HG03342 (cell line): ENCODE results near the gene WHAMM.
"Not testable (repeated sequence)": the region's sequence is repeated elsewhere in the genome, so short reads cannot be mapped to it uniquely, and the experiment has no call there.

ENCODE experiments used
- ATAC-seq: cut with Tn5 transposase; IDR thresholded peaks from one replicate; pipeline ENCODE4 v1.9.1; 2021; ENCODE audit warnings: mild to moderate bottlenecking, moderate library complexity; ENCODE audit not compliant: unreplicated experiment

Gene WHAMM

GRCh38 chr15:82862886-82863285 lies 53.5 kb downstream of the WHAMM start:
- ATAC-seq: no peak

- ATAC-seq: no peak
Measured at GRCh38 chr15:82864967-82865366, 55.5 kb downstream of the WHAMM start.

GRCh38 chr15:82865581-82865980 lies 56.2 kb downstream of the WHAMM start:
- ATAC-seq: not testable (repeated sequence)

- ATAC-seq: not testable (repeated sequence)
Measured at GRCh38 chr15:82865981-82866380, 56.6 kb downstream of the WHAMM start.

- ATAC-seq: no peak
Measured at GRCh38 chr15:82870727-82871320, 61.4 kb downstream of the WHAMM start.

- ATAC-seq: no peak
Measured at GRCh38 chr15:82871358-82871757, 61.9 kb downstream of the WHAMM start.

- no peak for ATAC-seq
Measured at GRCh38 chr15:82871832-82872484, 62.5 kb downstream of the WHAMM start.

- no peak for ATAC-seq
Measured at GRCh38 chr15:82873000-82873680, 63.7 kb downstream of the WHAMM start.

GRCh38 chr15:82874267-82874666 lies 64.8 kb downstream of the WHAMM start:
- no peak for ATAC-seq

- no peak for ATAC-seq
Measured at GRCh38 chr15:82874961-82875360, 65.5 kb downstream of the WHAMM start.

- ATAC-seq: no peak
Measured at GRCh38 chr15:82875411-82876003, 66.1 kb downstream of the WHAMM start.

- no peak for ATAC-seq
Measured at GRCh38 chr15:82877825-82878224, 68.4 kb downstream of the WHAMM start.

- ATAC-seq: no peak
Measured at GRCh38 chr15:82878325-82878724, 68.9 kb downstream of the WHAMM start.

GRCh38 chr15:82880704-82881103 lies 71.3 kb downstream of the WHAMM start:
- no peak for ATAC-seq

GRCh38 chr15:82881747-82882146 lies 72.3 kb downstream of the WHAMM start:
- no peak for ATAC-seq

GRCh38 chr15:82882273-82882928 lies 73.0 kb downstream of the WHAMM start:
- ATAC-seq: no peak
